ENCODE data around the gene KLF11. TPM values are rescaled to one million over a fixed set of nuclear protein-coding genes. Genes with fewer than 3 reads are reported as not detected.
A peak's percentile ranks its signal among the peaks of the same experiment; 100 is the strongest.

The KLF11 gene
- polyA plus RNA-seq, 2 of the 4 experiments (the other 2 are of a cell fraction): 2.8 to 8.2 TPM

DNA sequence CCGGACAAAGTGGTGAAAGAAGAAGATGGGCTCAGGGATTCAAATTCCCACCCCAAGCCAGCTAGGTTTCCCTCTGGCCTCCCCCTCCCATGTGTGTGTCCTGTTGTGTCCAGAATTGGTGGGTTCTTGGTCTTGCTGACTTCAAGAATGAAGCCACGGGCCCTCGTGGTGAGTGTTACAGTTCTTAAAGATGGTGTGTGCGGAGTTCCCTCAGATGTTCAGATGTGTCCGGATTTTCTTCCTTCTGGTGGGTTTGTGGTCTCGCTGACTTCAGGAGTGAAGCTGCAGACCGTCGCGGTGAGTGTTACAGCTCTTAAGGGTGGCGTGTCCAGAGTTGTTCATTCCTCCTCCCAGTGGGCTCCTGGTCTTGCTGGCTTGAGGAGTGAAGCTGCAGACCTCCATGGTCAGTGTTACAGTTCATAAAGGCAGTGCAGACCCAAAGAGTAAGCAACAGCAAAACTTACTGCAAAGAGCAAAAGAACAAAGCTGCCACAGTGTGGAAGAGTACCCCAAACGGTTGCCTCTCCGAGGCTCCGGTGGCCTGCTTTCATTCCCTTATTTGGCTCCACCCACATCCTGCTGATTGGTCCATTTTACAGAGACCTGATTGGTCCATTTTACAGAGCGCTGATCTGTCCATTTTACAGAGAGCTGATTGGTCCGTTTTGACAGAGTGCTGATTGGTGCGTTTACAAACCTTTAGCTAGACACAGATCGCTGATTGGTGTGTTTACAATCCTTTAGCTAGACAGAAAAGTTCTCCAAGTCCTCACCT is 37.7 kb upstream of the KLF11 start:
- Histone ChIP-seq H3K4me1 (no peaks in the 10 kb centered on the region), H3K4me3 (no peak overlapping the region), H3K9me3 (no peaks in the 10 kb centered on the region), H3K4me2 (no peak overlapping the region), H3K27ac (no peak overlapping the region)
- DNase-seq (ENCODE audit: low read depth in 1 of 2, low spot score in 1 of 2) (no peak), ATAC-seq (no peak), FAIRE-seq (no peak)
- no peak for TF ChIP-seq PHF8 (IDR thresholded peaks at IDR 0.05; ENCODE audit: borderline replicate concordance, low read depth)
- peak; percentile 40 for TF ChIP-seq MAFK (IDR thresholded peaks at IDR 0.05; ENCODE audit: partially characterized antibody)
- CTCF ChIA-PET: interaction anchor here (0.8 to 8.7 kb wide), 5 partner anchors 15 to 162 kb away, joined by 3 to 65 read pairs (median 3); partner anchors contain the start of gene TAF1B
- POLR2A ChIA-PET: no interaction called here
- WGBS (ENCODE audit: missing lambda C conversion rate): 89% methylated on average over 17 of the region's 17 CpGs

DNA sequence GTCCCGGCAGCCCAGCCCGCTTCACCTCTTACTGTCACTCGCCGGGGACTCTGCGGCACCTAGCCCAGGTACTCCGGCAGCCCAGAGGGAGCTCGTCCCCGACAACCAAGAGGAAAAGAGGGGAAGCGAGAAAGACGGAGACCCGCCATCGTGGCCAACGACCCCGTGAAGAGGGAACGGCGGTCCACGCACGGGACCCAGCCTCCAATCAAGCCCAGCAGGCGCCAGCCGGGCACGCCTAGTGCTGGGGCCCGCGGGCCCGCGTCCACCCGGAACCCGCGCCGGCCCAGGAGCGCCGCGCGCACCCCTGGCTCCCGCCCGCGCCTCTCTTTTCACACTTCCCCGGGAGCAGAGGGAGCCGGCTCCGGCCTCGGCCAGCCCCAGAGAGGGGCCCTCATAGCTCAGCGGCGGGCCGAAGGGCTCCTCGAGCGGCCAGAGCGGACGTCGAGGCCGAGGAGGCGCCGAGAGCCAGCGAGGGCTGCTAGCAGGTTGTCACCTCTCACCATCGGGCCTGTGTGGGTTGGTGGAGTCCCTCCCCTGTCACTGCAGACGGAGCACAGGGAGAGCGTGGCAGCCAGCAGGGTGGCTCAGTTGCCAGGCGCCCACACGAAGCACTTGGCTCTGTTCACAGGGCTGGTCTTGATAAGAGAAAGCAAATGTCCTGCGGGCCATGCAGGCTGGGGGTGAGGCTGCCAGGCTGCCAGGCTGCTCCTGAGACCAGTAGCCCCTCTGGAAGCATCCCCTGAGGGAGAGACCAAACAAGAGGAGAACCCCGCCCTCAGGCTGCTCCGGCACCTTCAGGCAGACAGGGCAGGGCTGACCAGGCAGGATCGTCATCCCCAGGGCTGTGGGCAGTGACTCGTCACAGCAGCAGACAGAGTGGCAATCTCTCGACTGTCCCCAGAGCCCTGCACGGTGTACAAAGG is 36.9 kb upstream of the KLF11 start:
- H3K27ac ChIP-seq: no peak overlapping the region
- TF ChIP-seq RAD21 (conservative IDR thresholded peaks at IDR 0.05 in 1 of 2, IDR thresholded peaks at IDR 0.05 in 1 of 2): no peak
- no peak for TF ChIP-seq CBX8 (IDR thresholded peaks at IDR 0.05)
- no peak for TF ChIP-seq EP300 (IDR thresholded peaks at IDR 0.05)
- TF ChIP-seq MAFK (IDR thresholded peaks at IDR 0.05; ENCODE audit: partially characterized antibody): no peak
- no peak for TF ChIP-seq ZNF302 (CRISPR knock-in tag; IDR thresholded peaks at IDR 0.05)
- TF ChIP-seq, protein P1, sequence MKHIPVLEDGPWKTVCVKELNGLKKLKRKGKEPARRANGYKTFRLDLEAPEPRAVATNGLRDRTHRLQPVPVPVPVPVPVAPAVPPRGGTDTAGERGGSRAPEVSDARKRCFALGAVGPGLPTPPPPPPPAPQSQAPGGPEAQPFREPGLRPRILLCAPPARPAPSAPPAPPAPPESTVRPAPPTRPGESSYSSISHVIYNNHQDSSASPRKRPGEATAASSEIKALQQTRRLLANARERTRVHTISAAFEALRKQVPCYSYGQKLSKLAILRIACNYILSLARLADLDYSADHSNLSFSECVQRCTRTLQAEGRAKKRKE (CRISPR knock-in tag; IDR thresholded peaks at IDR 0.05; ENCODE audit: low read depth): no peak
- no peak for TF ChIP-seq ZC3H11A (IDR thresholded peaks at IDR 0.05)
- no peak for TF ChIP-seq EHMT2 (IDR thresholded peaks at IDR 0.05; ENCODE audit: low read depth)
- TF ChIP-seq, protein P2, sequence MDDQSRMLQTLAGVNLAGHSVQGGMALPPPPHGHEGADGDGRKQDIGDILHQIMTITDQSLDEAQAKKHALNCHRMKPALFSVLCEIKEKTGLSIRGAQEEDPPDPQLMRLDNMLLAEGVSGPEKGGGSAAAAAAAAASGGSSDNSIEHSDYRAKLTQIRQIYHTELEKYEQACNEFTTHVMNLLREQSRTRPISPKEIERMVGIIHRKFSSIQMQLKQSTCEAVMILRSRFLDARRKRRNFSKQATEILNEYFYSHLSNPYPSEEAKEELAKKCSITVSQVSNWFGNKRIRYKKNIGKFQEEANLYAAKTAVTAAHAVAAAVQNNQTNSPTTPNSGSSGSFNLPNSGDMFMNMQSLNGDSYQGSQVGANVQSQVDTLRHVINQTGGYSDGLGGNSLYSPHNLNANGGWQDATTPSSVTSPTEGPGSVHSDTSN (IDR thresholded peaks at IDR 0.05): no peak
- TF ChIP-seq HOXB5 (CRISPR knock-in tag; IDR thresholded peaks at IDR 0.05): no peak
- TF ChIP-seq MYC (IDR thresholded peaks at IDR 0.05; ENCODE audit: borderline replicate concordance, low read length): no peak
- no peak for TF ChIP-seq BHLHE40 (IDR thresholded peaks at IDR 0.05; ENCODE audit: low read depth, low read length)
- TF ChIP-seq, protein P3, sequence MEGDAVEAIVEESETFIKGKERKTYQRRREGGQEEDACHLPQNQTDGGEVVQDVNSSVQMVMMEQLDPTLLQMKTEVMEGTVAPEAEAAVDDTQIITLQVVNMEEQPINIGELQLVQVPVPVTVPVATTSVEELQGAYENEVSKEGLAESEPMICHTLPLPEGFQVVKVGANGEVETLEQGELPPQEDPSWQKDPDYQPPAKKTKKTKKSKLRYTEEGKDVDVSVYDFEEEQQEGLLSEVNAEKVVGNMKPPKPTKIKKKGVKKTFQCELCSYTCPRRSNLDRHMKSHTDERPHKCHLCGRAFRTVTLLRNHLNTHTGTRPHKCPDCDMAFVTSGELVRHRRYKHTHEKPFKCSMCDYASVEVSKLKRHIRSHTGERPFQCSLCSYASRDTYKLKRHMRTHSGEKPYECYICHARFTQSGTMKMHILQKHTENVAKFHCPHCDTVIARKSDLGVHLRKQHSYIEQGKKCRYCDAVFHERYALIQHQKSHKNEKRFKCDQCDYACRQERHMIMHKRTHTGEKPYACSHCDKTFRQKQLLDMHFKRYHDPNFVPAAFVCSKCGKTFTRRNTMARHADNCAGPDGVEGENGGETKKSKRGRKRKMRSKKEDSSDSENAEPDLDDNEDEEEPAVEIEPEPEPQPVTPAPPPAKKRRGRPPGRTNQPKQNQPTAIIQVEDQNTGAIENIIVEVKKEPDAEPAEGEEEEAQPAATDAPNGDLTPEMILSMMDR (IDR thresholded peaks at IDR 0.05): no peak
- TF ChIP-seq ZSCAN20 (CRISPR knock-in tag; IDR thresholded peaks at IDR 0.05): no peak
- no peak for TF ChIP-seq FOSB (CRISPR knock-in tag; IDR thresholded peaks at IDR 0.05)
- TF ChIP-seq, protein P4, sequence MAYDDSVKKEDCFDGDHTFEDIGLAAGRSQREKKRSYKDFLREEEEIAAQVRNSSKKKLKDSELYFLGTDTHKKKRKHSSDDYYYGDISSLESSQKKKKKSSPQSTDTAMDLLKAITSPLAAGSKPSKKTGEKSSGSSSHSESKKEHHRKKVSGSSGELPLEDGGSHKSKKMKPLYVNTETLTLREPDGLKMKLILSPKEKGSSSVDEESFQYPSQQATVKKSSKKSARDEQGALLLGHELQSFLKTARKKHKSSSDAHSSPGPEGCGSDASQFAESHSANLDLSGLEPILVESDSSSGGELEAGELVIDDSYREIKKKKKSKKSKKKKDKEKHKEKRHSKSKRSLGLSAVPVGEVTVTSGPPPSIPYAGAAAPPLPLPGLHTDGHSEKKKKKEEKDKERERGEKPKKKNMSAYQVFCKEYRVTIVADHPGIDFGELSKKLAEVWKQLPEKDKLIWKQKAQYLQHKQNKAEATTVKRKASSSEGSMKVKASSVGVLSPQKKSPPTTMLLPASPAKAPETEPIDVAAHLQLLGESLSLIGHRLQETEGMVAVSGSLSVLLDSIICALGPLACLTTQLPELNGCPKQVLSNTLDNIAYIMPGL (CRISPR knock-in tag; IDR thresholded peaks at IDR 0.05; ENCODE audit: borderline replicate concordance): no peak
- no peak for TF ChIP-seq RFX5 (IDR thresholded peaks at IDR 0.05)
- TF ChIP-seq KDM1A (IDR thresholded peaks at IDR 0.05; ENCODE audit: low read depth): no peak
- no peak for TF ChIP-seq CHD4 (IDR thresholded peaks at IDR 0.05; ENCODE audit: borderline replicate concordance)
- TF ChIP-seq JUN (IDR thresholded peaks at IDR 0.05): no peak
- H3K4me3 ChIP-seq: no peak overlapping the region
- WGBS (ENCODE audit: missing lambda C conversion rate): 90% methylated on average over 63 of the region's 64 CpGs
- H3K9me3 ChIP-seq: no peaks in the 10 kb centered on the region
- ChIA-PET CTCF (interaction anchor here (0.6 to 8.7 kb wide), 10 partner anchors 10 to 193 kb away, joined by 3 to 65 read pairs (median 3); partner anchors contain the start of gene TAF1B), POLR2A (no interaction called here)
- peak in 1 of 2 experiments; percentile 25; a peak in 1 of 6 replicates for ATAC-seq
- no peak overlapping the region for H3K4me2 ChIP-seq
- no peaks in the 10 kb centered on the region for H3K4me1 ChIP-seq
- peak in 1 of 2 experiments; percentile 20 for DNase-seq (ENCODE audit: low read depth in 1 of 2, low spot score in 1 of 2)
- no peak for FAIRE-seq
